Endodermal cell (in vitro differentiated cells): ENCODE results near the gene RBM28. TPM values are rescaled to one million over a fixed set of nuclear protein-coding genes. Genes with fewer than 3 reads are reported as not detected.

ENCODE experiments used
- DNase-seq: peaks from one replicate; pipeline ENCODE4 v3.0.0-alpha.2; 2017
- H3K27ac ChIP-seq: 2 replicates; pipeline ENCODE4 v1.5.1; 2013; ENCODE audit warnings: mild to moderate bottlenecking, low read depth, low read length, moderate library complexity
- H3K27me3 ChIP-seq: 2 replicates; pipeline ENCODE4 v1.6.1; 2013; ENCODE audit warnings: mild to moderate bottlenecking, low read length, moderate library complexity; ENCODE audit not compliant: insufficient read depth, control insufficient read depth, poor library complexity, severe bottlenecking
- H3K36me3 ChIP-seq: 2 replicates; pipeline ENCODE4 v1.7.0; 2013; ENCODE audit warnings: mild to moderate bottlenecking, low read length, moderate library complexity; ENCODE audit not compliant: control insufficient read depth, insufficient read depth
- H3K4me1 ChIP-seq: one replicate; pipeline ENCODE4 v1.7.0; 2013; ENCODE audit warnings: low read length; ENCODE audit not compliant: control insufficient read depth, insufficient read depth
- H3K4me3 ChIP-seq: 2 replicates; pipeline ENCODE4 v1.5.1; 2013; ENCODE audit warnings: mild to moderate bottlenecking, low read length, moderate library complexity
- H3K9ac ChIP-seq: 2 replicates; pipeline ENCODE4 v1.6.1; 2013; ENCODE audit warnings: mild to moderate bottlenecking, low read length, moderate library complexity; ENCODE audit not compliant: poor library complexity, severe bottlenecking; ENCODE audit errors: extremely low read depth
- H3K9me3 ChIP-seq: 2 replicates; pipeline ENCODE4 v1.6.1; 2013; ENCODE audit warnings: mild to moderate bottlenecking, low read length, moderate library complexity; ENCODE audit not compliant: control insufficient read depth
- H3K27ac Mint-ChIP-seq: 2 replicates; pipeline ENCODE4 v1.8.0; 2020; ENCODE audit warnings: mixed read lengths
- H3K27me3 Mint-ChIP-seq: 2 replicates; pipeline ENCODE4 v1.8.0; 2021; ENCODE audit warnings: mild to moderate bottlenecking, mixed read lengths; ENCODE audit not compliant: insufficient read depth
- H3K36me3 Mint-ChIP-seq: 2 replicates; pipeline ENCODE4 v1.8.0; 2020; ENCODE audit warnings: low read depth, mixed read lengths
- H3K4me1 Mint-ChIP-seq: 2 replicates; pipeline ENCODE4 v1.8.0; 2020; ENCODE audit warnings: mixed read lengths
- H3K4me3 Mint-ChIP-seq: 2 replicates; pipeline ENCODE4 v1.8.0; 2020; ENCODE audit warnings: mild to moderate bottlenecking, moderate library complexity, mixed read lengths
- H3K9me3 Mint-ChIP-seq: 2 replicates; pipeline ENCODE4 v1.8.0; 2020; ENCODE audit warnings: mild to moderate bottlenecking, mixed read lengths
- CTCF ChIP-seq: fragments of 200-600 bp; sonication (generic); conservative IDR thresholded peaks from 2 replicates; pipeline ENCODE4 v1.5.0; 2021; ENCODE audit warnings: antibody characterized with exemption, mild to moderate bottlenecking
- WGBS, 2 experiments: methylation state at CpG; one replicate each; pipeline versions ENCODE4 v1.1.5 to v1.1.7; 2013; ENCODE audit warnings: missing lambda C conversion rate in 2 of 2, mixed read lengths in 1 of 2; ENCODE audit not compliant: insufficient coverage in 1 of 2, insufficient read length in 1 of 2; 5-methylcytosine and 5-hydroxymethylcytosine counted together
- total RNA-seq, 2 donors: library from RNA; stranded (reverse); fragmentation: NEBNext Ultra II Directional in 1 of 2; extraction: Animal tissue kit (Norgen Biotek cat#: 25700) in 1 of 2; gene quantifications; 2 replicates in 1 of 2; 3 replicates in 1 of 2; pipeline ENCODE4 v1.2.1, GENCODE V29; 2021

The RBM28 gene
- total RNA-seq, 2 donors from 2014 or later: 60.1 to 60.9 TPM

- peaks cover 8% of the 10 kb centered on the region for H3K36me3 Mint-ChIP-seq
- peaks cover 6% of the 10 kb centered on the region for H3K4me1 Mint-ChIP-seq
- Histone ChIP-seq H3K9ac (no peak overlapping the region), H3K4me3 (no peak overlapping the region), H3K27ac (no peak overlapping the region), H3K27me3 (no peaks in the 10 kb centered on the region), H3K36me3 (no peaks in the 10 kb centered on the region), H3K9me3 (peaks cover 4% of the 10 kb centered on the region), H3K4me1 (no peaks in the 10 kb centered on the region)
- H3K4me3 Mint-ChIP-seq: no peak overlapping the region
- no peak for TF ChIP-seq CTCF
- H3K27ac Mint-ChIP-seq: no peak overlapping the region
- DNase-seq: no peak
- 56 to 63% methylated on average over 3 of the region's 3 CpGs for WGBS, 2 experiments
- peaks cover 36% of the 10 kb centered on the region for H3K27me3 Mint-ChIP-seq
- H3K9me3 Mint-ChIP-seq: peaks cover 19% of the 10 kb centered on the region
Observed at GRCh38 chr7:128274884-128275603, 68.7 kb downstream of the RBM28 start.

GRCh38 chr7:128274246-128274883 lies 69.3 kb downstream of the RBM28 start:
- no peaks in the 10 kb centered on the region for H3K36me3 ChIP-seq

GRCh38 chr7:128271942-128272481 lies 71.7 kb downstream of the RBM28 start:
- no peak for DNase-seq
- Histone ChIP-seq H3K27me3 (no peaks in the 10 kb centered on the region), H3K27ac (no peak overlapping the region), H3K36me3 (no peaks in the 10 kb centered on the region), H3K4me3 (no peak overlapping the region), H3K9ac (no peak overlapping the region), H3K4me1 (no peaks in the 10 kb centered on the region), H3K9me3 (no peaks in the 10 kb centered on the region)
- H3K9me3 Mint-ChIP-seq: no peaks in the 10 kb centered on the region
- peaks cover 44% of the 10 kb centered on the region for H3K27me3 Mint-ChIP-seq
- H3K4me1 Mint-ChIP-seq: peaks cover 15% of the 10 kb centered on the region
- 92 to 96% methylated on average over 17 to 30 of the region's 30 CpGs for WGBS, 2 experiments
- H3K4me3 Mint-ChIP-seq: no peak overlapping the region
- no peak overlapping the region for H3K27ac Mint-ChIP-seq
- no peaks in the 10 kb centered on the region for H3K36me3 Mint-ChIP-seq
- no peak for TF ChIP-seq CTCF

More at GRCh38 chr7:128274246-128274883, 69.3 kb downstream of the RBM28 start:
- Mint-ChIP-seq H3K4me3 (no peak overlapping the region), H3K27me3 (peaks cover 39% of the 10 kb centered on the region), H3K36me3 (peaks cover 3% of the 10 kb centered on the region), H3K9me3 (peaks cover 14% of the 10 kb centered on the region), H3K27ac (no peak overlapping the region), H3K4me1 (peaks cover 6% of the 10 kb centered on the region)
- H3K9ac ChIP-seq: no peak overlapping the region
- H3K4me3 ChIP-seq: no peak overlapping the region
- 91 to 93% methylated on average over 3 to 4 of the region's 4 CpGs for WGBS, 2 experiments
- no peaks in the 10 kb centered on the region for H3K4me1 ChIP-seq
- H3K9me3 ChIP-seq: no peaks in the 10 kb centered on the region
- H3K27me3 ChIP-seq: no peaks in the 10 kb centered on the region
- DNase-seq: no peak
- no peak overlapping the region for H3K27ac ChIP-seq
- TF ChIP-seq CTCF: no peak
